K562 (cell line): ENCODE data around the gene ERCC6. TPM values are rescaled to one million over a fixed set of nuclear protein-coding genes. Genes with fewer than 3 reads are reported as not detected.

Experiments used
- ATAC-seq: fragments of 200-7000 bp; cut with Tn5 transposase; 3 replicates; pipeline ENCODE4 v1.9.1; 2020; ENCODE audit warnings: moderate library complexity
- BruUV-seq: library from RNA; stranded (reverse); fragments of 400-500 nt; replicated peaks from 2 replicates; lab custom pipeline; 2021; lab: Mats Ljungman, UMichigan
- CTCF ChIA-PET: fragments of 300-600 bp; formaldehyde crosslinking; extraction: SDS; loops from one replicate; lab custom pipeline; 2021; ENCODE audit warnings: low intra/inter-chr PET ratio; lab: Yijun Ruan, JAX
- POLR2A ChIA-PET: fragments of 300-600, 350-650 bp; sonication (Branson Sonifier 250); formaldehyde crosslinking; extraction: SDS; loops from one replicate; lab custom pipeline; 2021; ENCODE audit warnings: antibody characterized with exemption, inconsistent platforms; lab: Yijun Ruan, JAX
- DNase-seq, 4 experiments: peaks; one replicate each; pipeline versions ENCODE4 v3.0.0 to v3.0.0-alpha.2; 2011 to 2018; ENCODE audit warnings: low spot score in 3 of 4, mixed read lengths in 3 of 4; ENCODE audit errors: extremely low read depth in 1 of 4
- FAIRE-seq: peaks from 2 replicates; lab custom pipeline; 2011; peaks lifted over from hg19 to GRCh38; lab: Jason Lieb, UNC
- H2AFZ ChIP-seq: 2 replicates; pipeline ENCODE4 v1.6.0; 2011; ENCODE audit warnings: low read depth, low read length, control low read depth, inconsistent platforms
- H3K27ac ChIP-seq: fragments of 200-600 bp; 3 replicates; pipeline ENCODE4 v1.8.0; 2011; ENCODE audit warnings: low read depth, mild to moderate bottlenecking, control low read depth, inconsistent platforms, low read length, moderate library complexity, mixed read lengths; ENCODE audit errors: extremely low read depth
- H3K27me3 ChIP-seq, 2 experiments: fragments of 300-600 bp in 1 of 2; 2 replicates in 1 of 2; 3 replicates in 1 of 2; pipeline versions ENCODE4 v1.6.0 to v1.8.0; 2011; ENCODE audit warnings: inconsistent platforms in 2 of 2, low read length in 2 of 2, mild to moderate bottlenecking in 1 of 2, mixed read lengths in 1 of 2, moderate library complexity in 1 of 2; ENCODE audit not compliant: control insufficient read depth in 2 of 2, insufficient read depth in 2 of 2
- H3K36me3 ChIP-seq: fragments of 300-600 bp; 3 replicates; pipeline ENCODE4 v1.8.0; 2011; ENCODE audit warnings: mild to moderate bottlenecking, low read length, inconsistent platforms; ENCODE audit not compliant: control insufficient read depth, insufficient read depth
- H3K4me1 ChIP-seq, 2 experiments: fragments of 200-600 bp in 1 of 2; replicated peaks in 1 of 2; 2 replicates in 1 of 2; 3 replicates in 1 of 2; pipeline versions ENCODE4 v1.5.1 to v1.8.0; 2011; ENCODE audit warnings: inconsistent platforms in 2 of 2, low read length in 2 of 2, mild to moderate bottlenecking in 1 of 2, mixed read lengths in 1 of 2, moderate library complexity in 1 of 2; ENCODE audit not compliant: control insufficient read depth in 2 of 2, insufficient read depth in 2 of 2
- H3K4me2 ChIP-seq: 2 replicates; pipeline ENCODE4 v1.6.1; 2011; ENCODE audit warnings: low read length, control low read depth, inconsistent platforms, mixed read lengths; ENCODE audit not compliant: insufficient read depth
- H3K4me3 ChIP-seq: fragments of 200-600 bp; sonication (generic), shearing (Covaris generic); 2 replicates; pipeline ENCODE4 v1.5.1; 2016; ENCODE audit warnings: control low read depth, inconsistent platforms
- H3K79me2 ChIP-seq: fragments of 200-600 bp; 3 replicates; pipeline ENCODE4 v1.8.0; 2011; ENCODE audit warnings: low read length, inconsistent platforms; ENCODE audit not compliant: control insufficient read depth, insufficient read depth
- H3K9ac ChIP-seq, 2 experiments: 2 replicates each; pipeline versions ENCODE4 v1.6.0 to v1.6.1; 2011; ENCODE audit warnings: low read depth in 2 of 2, low read length in 2 of 2, control low read depth in 1 of 2, inconsistent platforms in 1 of 2, mild to moderate bottlenecking in 1 of 2, mixed read lengths in 1 of 2; ENCODE audit not compliant: insufficient read depth in 1 of 2
- H3K9me1 ChIP-seq: one replicate; pipeline ENCODE4 v1.6.0; 2011; ENCODE audit warnings: inconsistent platforms, mild to moderate bottlenecking, low read length, moderate library complexity; ENCODE audit not compliant: control insufficient read depth, insufficient read depth
- H3K9me3 ChIP-seq: replicated peaks from 2 replicates; pipeline ENCODE4 v1.5.1; 2011; ENCODE audit warnings: low read depth, low read length, inconsistent platforms; ENCODE audit not compliant: control insufficient read depth, insufficient read depth
- H4K20me1 ChIP-seq: replicated peaks from 2 replicates; pipeline ENCODE4 v1.6.1; 2011; ENCODE audit warnings: low read length, inconsistent platforms, mixed read lengths; ENCODE audit not compliant: control insufficient read depth, insufficient read depth
- DIDO1 ChIP-seq: fragments of 450-650 bp; IDR thresholded peaks from 2 replicates; pipeline ENCODE4 v1.6.1; 2016; ENCODE audit warnings: low read depth, missing biosample characterization, missing genetic modification characterization
- HLTF ChIP-seq: fragments of 450-650 bp; IDR thresholded peaks from 2 replicates; pipeline ENCODE4 v1.6.1; 2016
- HNRNPH1 ChIP-seq: fragments of 200-400 bp; formaldehyde crosslinking; optimal IDR thresholded peaks from 2 replicates; pipeline ENCODE3; 2017; ENCODE audit warnings: low read depth, mild to moderate bottlenecking, low read length, moderate library complexity
- KDM2B ChIP-seq: fragments of 250-450 bp; sonication (Bioruptor Pico); IDR thresholded peaks from 2 replicates; pipeline ENCODE4 v1.8.0; 2021; ENCODE audit warnings: mild to moderate bottlenecking, moderate library complexity
- NBN ChIP-seq: fragments of 450-650 bp; IDR thresholded peaks from 2 replicates; pipeline ENCODE4 v1.6.1; 2016; ENCODE audit warnings: low read depth, mild to moderate bottlenecking
- NFIC ChIP-seq: fragments of 450-650 bp; IDR thresholded peaks from 2 replicates; pipeline ENCODE4 v1.6.1; 2017; ENCODE audit warnings: mild to moderate bottlenecking, inconsistent platforms
- PHF20 ChIP-seq: fragments of 450-650 bp; IDR thresholded peaks from 2 replicates; pipeline ENCODE4 v1.6.1; 2018; ENCODE audit not compliant: partially characterized antibody
- PYGO2 ChIP-seq: fragments of 450-650 bp; IDR thresholded peaks from 2 replicates; pipeline ENCODE4 v1.6.1; 2016; ENCODE audit warnings: mild to moderate bottlenecking, missing genetic modification characterization, moderate library complexity, missing compliant biosample characterization
- RAD21 ChIP-seq, 2 experiments: fragments of 250-450 bp in 1 of 2; fragments of 450-650 bp in 1 of 2; sonication (Bioruptor Pico) in 1 of 2; formaldehyde crosslinking in 1 of 2; IDR thresholded peaks in 1 of 2; conservative IDR thresholded peaks in 1 of 2; 2 replicates each; pipeline versions ENCODE4 v1.4.0 to v1.8.0; 2020 to 2022; ENCODE audit warnings: mild to moderate bottlenecking in 2 of 2, moderate library complexity in 1 of 2
- ZC3H11A ChIP-seq: IDR thresholded peaks from 2 replicates; pipeline ENCODE4 v1.6.1; 2012; ENCODE audit warnings: low read depth, low read length, improper control_type of control experiment
- ZNF785 ChIP-seq: fragments of 250-450 bp; sonication (Bioruptor Pico); IDR thresholded peaks from 2 replicates; pipeline ENCODE4 v1.4.0; 2020; ENCODE audit warnings: mild to moderate bottlenecking
- WGBS: fragments of 100-300 bp; shearing (Covaris generic); methylation state at CpG from one replicate; pipeline ENCODE4 v1.1.6; 2016; ENCODE audit warnings: low coverage, mixed read lengths; ENCODE audit not compliant: insufficient coverage; ENCODE audit errors: missing lambda C conversion rate; 5-methylcytosine and 5-hydroxymethylcytosine counted together
- in situ Hi-C: fragments of 300-500 bp; cut with MboI; formaldehyde crosslinking; loops from 4 replicates; pipeline ENCODE4 v1.15.0; 2018; ENCODE audit warnings: inconsistent platforms, mixed read lengths
- intact Hi-C: fragments of 100-400 bp; cut with micrococcal nuclease; formaldehyde crosslinking; loops from 2 replicates; pipeline ENCODE4 v1.14.2; 2022
- polyA plus RNA-seq, 8 experiments: library from polyadenylated mRNA; depleted of rRNA in 4 of 8; stranded (reverse) in 5 of 8; unstranded in 3 of 8; fragments of >200 nt; fragmentation: Nextera tagmentation in 2 of 8; fragmentation: Illumina TruSeq in 1 of 8; extraction: Ambion mirVana in 2 of 8; extraction: Trizol in 1 of 8; gene quantifications; 2 replicates each; pipeline versions ENCODE4 v1.2.1 to v1.2.3, GENCODE V29; 2011 to 2014; ENCODE audit warnings: inconsistent platforms in 1 of 8, missing spikeins in 1 of 8
- total RNA-seq, 7 experiments: library from RNA; depleted of rRNA in 6 of 7; stranded (reverse); fragments of >200 nt in 6 of 7; fragmentation: Illumina TruSeq in 2 of 7; extraction: Trizol in 2 of 7; gene quantifications; 2 replicates each; pipeline versions ENCODE4 v1.2.1 to v1.2.3, GENCODE V29; 2011 to 2021; ENCODE audit warnings: low replicate concordance in 1 of 7
- TF ChIP-seq, protein P1 (sequence below): fragments of 250-450 bp; sonication (Bioruptor Pico); IDR thresholded peaks from 2 replicates; pipeline ENCODE4 v1.5.0; 2021; ENCODE audit warnings: mild to moderate bottlenecking, borderline replicate concordance

ERCC6 gene
- total and polyA plus RNA-seq, 9 of the 15 experiments (the other 6 are each of a cell fraction or from before 2014, with no cell fraction given), result 7.8 to 17.7 (median 11.8) TPM

DNA sequence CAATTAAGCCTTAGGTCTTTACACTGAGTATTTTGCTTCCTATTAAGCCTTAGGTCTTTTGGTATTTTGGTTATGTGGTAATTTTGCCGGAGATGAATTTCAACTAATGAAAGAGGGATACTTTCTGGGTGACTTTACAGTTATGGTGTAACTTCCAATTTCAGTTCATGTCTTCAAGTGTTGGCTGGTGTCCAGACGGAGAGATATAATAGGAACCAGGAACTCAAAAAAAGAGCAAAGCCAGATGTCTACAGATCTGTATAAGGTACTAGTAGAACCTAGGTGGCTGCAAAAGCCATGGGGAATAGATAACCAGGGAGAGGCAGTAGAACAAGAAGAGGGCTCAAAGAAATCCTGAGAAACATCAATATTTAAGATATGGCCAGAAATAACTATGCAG is 12.3 kb downstream of the ERCC6 start:
- 59% methylated on average over 2 of the region's 2 CpGs for WGBS
- peaks cover 6% of the 10 kb centered on the region; the same call in 1 of the 3 replicates for H3K79me2 ChIP-seq
- POLR2A ChIA-PET, result interaction anchor here (1.3 to 2.2 kb wide), 3 partner anchors 8 to 26 kb away, joined by 5 to 8 read pairs (median 5); partner anchors contain the start of gene ERCC6

More for the DNA sequence above, 12.3 kb downstream of the ERCC6 start:
- H3K27ac ChIP-seq, result peak overlapping the region; percentile 20
- H3K36me3 ChIP-seq, result peaks cover 81% of the 10 kb centered on the region
- no TSS peak for BruUV-seq
- peak overlapping the region; percentile 34 for H3K4me2 ChIP-seq
- H3K9me3 ChIP-seq, result no peaks in the 10 kb centered on the region
- H3K9me1 ChIP-seq, result no peaks in the 10 kb centered on the region
- peak; percentile 62 for ATAC-seq
- CTCF ChIA-PET, result no interaction called here
- TF ChIP-seq DIDO1 (tag) (no peak), KDM2B (no peak), PYGO2 (no peak), HLTF (0 out of 2 replicates have a peak, but pooled peaks have one; percentile 15), ZC3H11A (no peak), NFIC (peak; percentile 75), PHF20 (peak; percentile 12), HNRNPH1 (no peak), RAD21 (CRISPR knock-in tag; conservative IDR thresholded peaks at IDR 0.05 in 1 of 2, IDR thresholded peaks at IDR 0.05 in 1 of 2) (no peak), ZNF785 (CRISPR knock-in tag) (no peak), NBN (no peak)
- TF ChIP-seq, protein P1, sequence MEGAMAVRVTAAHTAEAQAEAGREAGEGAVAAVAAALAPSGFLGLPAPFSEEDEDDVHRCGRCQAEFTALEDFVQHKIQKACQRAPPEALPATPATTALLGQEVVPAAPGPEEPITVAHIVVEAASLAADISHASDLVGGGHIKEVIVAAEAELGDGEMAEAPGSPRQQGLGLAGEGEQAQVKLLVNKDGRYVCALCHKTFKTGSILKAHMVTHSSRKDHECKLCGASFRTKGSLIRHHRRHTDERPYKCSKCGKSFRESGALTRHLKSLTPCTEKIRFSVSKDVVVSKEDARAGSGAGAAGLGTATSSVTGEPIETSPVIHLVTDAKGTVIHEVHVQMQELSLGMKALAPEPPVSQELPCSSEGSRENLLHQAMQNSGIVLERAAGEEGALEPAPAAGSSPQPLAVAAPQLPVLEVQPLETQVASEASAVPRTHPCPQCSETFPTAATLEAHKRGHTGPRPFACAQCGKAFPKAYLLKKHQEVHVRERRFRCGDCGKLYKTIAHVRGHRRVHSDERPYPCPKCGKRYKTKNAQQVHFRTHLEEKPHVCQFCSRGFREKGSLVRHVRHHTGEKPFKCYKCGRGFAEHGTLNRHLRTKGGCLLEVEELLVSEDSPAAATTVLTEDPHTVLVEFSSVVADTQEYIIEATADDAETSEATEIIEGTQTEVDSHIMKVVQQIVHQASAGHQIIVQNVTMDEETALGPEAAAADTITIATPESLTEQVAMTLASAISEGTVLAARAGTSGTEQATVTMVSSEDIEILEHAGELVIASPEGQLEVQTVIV (CRISPR knock-in tag), result no peak
- DNase-seq, result peak in 2 of 4 experiments; percentile 31 to 47
- H3K4me1 ChIP-seq, result peaks cover 0 to 16% of the 10 kb centered on the region in 2 experiments; a peak in 2 of 5 replicates
- no peaks in the 10 kb centered on the region for H3K27me3 ChIP-seq
- no peak for FAIRE-seq
- H3K4me3 ChIP-seq, result no peak overlapping the region
- H3K9ac ChIP-seq, result no peak overlapping the region
- intact Hi-C loops (no loop called here), in situ Hi-C loops (no loop called here)
- no peak overlapping the region for H2AFZ ChIP-seq
- no peaks in the 10 kb centered on the region for H4K20me1 ChIP-seq
